Activated CD8-positive, alpha-beta memory T cell treated with anti-CD3 and anti-CD28 coated beads, Interleukin-2, amount 50 U/mL, for 48 hours (primary cell): Measurements from ENCODE around the gene LIN28B.
"Not testable (repeated sequence)": the region's sequence is repeated elsewhere in the genome, so short reads cannot be mapped to it uniquely, and the experiment has no call there.

ENCODE experiments used
- DNase-seq: peaks from one replicate; pipeline ENCODE4 v3.0.0-alpha.2; 2020

The LIN28B gene

GRCh38 chr6:105075210-105075609, 118.3 kb downstream of the LIN28B start:
- DNase-seq, result no peak

- not testable (repeated sequence) for DNase-seq
These were observed 119.5 kb downstream of the LIN28B start for GRCh38 chr6:105076418-105076817.

DNA sequence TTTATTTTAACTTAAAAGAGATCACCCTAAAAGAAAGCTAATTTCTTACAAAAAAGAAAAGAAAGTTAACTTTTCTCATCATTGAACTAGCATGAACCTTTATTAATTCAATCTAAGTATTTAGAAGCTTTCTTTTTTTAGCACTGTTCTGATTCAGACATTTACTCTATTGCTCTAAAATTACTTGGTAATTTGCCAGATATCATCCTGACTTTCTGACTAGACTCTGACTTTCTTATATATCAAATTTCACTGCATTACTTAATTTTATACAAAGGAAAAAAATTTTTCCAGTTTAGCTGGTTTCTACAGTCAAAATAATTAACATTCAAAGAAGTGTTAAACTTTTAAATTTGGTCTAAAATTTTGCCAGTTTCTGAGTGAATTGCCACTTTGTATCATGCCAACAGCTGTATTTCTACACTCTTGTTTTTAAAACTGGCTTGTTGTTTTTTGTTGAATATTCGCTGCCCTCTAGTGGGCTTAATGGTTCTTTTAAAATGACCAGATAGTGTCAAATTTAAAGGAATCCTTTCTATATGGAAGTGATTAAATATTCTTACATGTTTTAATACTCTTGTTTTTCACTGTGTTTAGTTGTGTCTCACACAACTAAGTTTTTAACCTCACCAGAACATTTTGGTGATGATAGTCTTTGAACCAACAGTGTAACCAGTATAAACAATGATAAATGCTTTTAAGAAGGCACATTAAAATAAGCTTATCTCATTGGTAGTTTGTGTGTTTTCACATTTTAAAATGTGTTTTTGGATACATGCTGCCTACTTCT, 120.9 kb downstream of the LIN28B start:
- no peak for DNase-seq

- no peak for DNase-seq
These were observed 121.4 kb downstream of the LIN28B start for GRCh38 chr6:105078386-105078708.

GRCh38 chr6:105080279-105080678, 123.4 kb downstream of the LIN28B start:
- DNase-seq, result no peak

- not testable (repeated sequence) for DNase-seq
These were observed 124.8 kb downstream of the LIN28B start for GRCh38 chr6:105081662-105082061.

DNA sequence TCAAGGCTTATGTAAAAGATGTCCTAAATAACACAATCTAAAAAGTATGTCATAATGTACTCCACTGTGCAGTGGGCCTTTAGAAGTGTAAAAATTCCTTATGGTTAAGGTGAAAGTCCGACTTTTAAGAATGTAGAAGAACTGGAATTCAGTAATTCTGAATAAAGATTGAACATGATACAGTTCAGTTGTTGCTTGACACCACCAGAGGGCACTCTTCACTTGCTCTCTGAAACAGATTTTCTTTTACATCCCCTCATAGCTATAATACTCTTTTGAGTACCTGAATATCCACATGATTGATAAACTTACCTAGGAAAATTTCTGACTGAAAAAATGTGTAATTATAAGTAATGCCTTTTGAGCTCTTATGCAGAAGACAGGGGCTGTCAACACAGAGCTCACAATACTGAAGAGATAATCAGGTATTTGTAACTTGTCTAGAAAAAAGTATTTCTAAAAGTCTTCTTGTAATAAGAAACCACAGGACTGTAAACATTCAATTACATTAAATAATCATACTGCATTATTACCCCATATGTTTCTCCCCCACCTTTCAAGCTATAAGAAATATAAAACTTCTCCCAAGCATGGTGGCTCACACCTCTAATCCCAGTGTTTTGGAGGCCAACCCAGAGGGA, 130.8 kb downstream of the LIN28B start:
- DNase-seq, result no peak

GRCh38 chr6:105091140-105091829, 134.4 kb downstream of the LIN28B start:
- no peak for DNase-seq

- no peak for DNase-seq
These were observed 137.3 kb downstream of the LIN28B start for GRCh38 chr6:105094133-105094640.

GRCh38 chr6:105095139-105095538, 138.2 kb downstream of the LIN28B start:
- DNase-seq, result no peak

DNA sequence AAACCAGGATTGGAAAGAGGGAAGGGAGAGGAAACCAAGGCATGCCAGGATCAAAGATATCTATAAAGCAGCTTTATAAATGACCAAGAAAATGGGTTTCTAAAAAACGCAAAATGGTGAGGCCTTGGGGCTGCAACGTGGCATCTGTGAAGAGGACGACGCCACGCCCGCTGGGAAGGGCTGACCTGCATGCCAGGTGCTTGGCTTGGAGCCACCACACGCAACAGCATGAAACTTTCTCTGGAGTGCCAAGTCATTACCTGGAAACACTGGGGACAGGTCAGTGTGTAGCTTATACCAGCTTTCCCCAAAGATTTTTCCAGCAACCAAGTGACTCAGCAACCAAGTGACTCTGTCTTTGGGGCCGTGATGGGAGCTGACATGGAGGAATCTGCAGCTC, 140.4 kb downstream of the LIN28B start:
- DNase-seq, result no peak

GRCh38 chr6:105099371-105099770, 142.5 kb downstream of the LIN28B start:
- DNase-seq, result no peak

- DNase-seq, result no peak
These were observed 145.3 kb downstream of the LIN28B start for GRCh38 chr6:105102186-105102585.

- no peak for DNase-seq
These were observed 148.2 kb downstream of the LIN28B start for GRCh38 chr6:105105094-105105493.

- DNase-seq, result no peak
These were observed 149.4 kb downstream of the LIN28B start for GRCh38 chr6:105106260-105106659.

- DNase-seq, result no peak
These were observed 150.3 kb downstream of the LIN28B start for GRCh38 chr6:105107207-105107606.

DNA sequence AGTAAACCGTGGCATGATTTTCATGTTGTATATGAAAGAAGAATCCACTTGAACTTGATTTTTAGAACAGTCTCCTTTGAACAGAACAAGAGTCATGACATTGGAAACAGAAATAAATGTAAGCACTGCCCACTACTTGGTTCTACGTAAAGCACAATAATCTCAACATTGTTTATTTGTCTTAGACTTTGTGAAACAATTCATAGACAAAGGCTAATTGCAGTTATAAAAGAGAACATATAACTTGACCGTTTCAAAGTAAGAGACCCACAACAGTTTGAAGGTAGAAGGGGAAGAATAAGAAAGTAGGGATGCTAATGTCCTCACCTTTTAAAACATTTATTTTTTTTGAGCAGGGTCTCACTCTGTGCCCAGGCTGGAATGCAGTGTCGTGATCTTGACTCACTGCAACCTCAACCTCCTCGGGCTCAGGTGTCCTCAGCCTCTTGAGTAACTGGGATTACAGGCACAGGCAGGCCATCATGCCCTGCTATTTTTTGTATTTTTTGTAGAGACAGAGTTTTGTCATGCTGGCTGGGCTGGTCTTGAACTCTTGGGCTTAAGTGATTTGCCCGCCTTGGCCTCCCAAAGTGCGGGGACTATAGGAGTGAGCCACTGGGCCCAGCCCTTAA, 151.8 kb downstream of the LIN28B start:
- DNase-seq, result no peak

DNA sequence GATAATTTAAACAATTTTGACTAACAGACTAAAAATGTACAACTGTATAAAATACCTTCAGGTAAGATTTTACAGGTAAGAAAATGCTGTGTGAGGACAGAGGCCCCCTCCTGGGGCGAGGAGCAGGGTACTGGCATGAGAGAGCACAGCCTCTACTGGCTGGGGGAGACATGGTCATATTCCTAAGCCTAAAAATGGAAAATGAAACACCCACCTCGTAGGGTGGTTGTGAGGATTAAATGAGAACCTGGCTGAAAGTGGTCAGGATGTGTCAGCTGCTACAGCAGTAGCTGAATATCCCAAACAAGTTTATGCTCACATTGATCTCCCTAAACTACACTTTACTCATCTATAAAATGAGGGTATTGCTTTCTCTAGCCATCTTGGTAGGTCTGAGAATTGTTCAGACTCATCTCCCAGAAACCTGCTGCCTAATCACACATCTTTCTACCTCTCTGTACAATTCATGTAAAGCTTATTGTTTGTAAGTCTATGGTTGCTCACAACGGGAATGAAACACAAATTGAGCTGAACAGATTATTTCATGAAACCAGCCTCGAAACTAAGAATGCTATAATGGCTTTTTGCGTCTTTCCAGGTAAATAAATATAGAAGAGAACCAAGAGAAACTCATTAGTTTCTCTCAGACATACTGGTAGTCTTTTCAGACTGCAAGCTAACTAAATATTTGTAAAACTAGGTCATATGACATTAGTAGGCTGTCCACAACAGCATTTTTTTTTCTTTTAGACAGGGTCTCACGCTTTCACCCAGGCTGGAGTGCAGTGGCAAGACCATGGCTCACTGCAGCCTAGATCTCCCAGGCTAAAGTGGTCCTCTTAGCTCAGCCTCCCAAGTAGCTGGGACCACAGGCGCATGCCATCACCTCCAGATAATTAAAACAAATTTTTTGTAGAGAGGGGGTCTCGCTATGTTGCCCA, 153.3 kb downstream of the LIN28B start:
- no peak for DNase-seq

GRCh38 chr6:105111105-105111504, 154.2 kb downstream of the LIN28B start:
- DNase-seq, result no peak

DNA sequence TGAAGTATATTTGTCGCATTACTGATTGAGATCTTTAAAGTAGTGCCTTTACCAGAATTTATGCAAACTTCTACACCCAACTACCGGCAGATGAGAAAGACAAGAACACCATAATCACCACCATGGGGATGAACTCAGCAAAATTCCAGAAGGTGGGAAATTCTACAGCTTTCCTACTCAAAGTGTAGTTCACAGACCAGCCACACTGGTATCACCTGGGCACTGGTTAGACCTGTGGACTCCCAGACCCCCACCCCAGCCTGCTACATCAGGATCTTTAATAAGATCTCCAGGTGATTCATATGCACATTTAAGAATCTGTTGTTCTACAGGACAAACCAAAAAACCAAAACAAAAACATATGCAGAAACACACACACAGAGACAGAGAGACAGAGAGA, 155.0 kb downstream of the LIN28B start:
- DNase-seq, result no peak

DNA sequence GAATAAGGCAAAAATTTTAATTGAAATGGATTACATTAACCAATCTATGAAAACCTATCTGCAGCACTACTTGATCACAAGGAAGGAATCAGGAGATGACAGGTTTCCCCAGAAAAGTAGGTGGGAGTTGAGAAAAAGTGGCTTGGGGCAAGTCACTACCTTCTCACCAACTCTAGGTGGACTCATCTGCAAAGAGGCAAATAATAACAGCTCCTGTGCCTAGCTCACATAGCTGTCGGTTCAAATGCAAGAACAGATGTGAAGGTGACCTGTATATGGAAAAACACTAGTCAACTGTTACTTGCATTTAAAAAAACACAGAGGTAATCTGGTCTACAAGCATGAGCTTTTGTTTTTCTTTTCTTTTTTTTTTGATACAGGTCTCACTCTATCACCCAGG, 155.7 kb downstream of the LIN28B start:
- DNase-seq, result no peak

GRCh38 chr6:105113422-105113821, 156.5 kb downstream of the LIN28B start:
- DNase-seq, result no peak
